HG02973 (cell line): ENCODE data around the gene HSPB9.
A peak's percentile ranks its signal among the peaks of the same experiment; 100 is the strongest.

ENCODE experiments used
- ATAC-seq: cut with Tn5 transposase; IDR thresholded peaks from one replicate; pipeline ENCODE4 v1.9.1; 2021; ENCODE audit warnings: moderate library complexity; ENCODE audit not compliant: unreplicated experiment

HSPB9 gene

DNA sequence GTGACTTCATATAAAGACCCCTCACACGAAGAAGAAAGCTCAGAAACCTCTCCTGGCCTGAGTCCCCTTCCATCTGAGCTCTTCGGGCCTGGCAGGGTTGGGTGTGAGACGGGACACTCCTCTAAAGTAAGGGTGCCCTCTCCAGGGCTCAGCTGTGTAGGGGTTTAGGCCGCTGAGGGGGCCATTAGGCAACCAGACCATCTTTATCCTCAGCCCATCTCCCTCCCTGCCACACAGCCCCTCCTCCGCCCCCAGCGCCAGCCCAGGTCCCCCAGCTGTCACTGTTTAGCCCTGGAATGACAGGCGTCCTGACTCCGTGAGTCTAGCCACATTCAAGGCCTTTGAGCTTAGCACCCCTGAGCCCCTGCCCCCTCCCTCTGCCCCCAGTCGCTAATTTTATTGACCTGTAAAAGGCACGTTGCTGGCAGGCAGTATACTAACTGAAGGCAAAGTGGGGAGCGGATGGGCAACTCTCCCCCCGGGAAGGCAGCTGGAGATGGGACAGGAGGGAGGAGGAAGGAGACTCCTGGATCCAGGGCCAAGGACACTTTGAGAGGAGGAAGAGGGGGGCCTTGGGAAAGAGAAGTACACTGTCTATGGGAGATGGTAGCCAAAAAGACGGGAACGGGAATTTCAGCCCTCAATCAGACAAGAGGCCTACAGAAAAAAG lies 23.7 kb upstream of the HSPB9 start:
- no peak for ATAC-seq

DNA sequence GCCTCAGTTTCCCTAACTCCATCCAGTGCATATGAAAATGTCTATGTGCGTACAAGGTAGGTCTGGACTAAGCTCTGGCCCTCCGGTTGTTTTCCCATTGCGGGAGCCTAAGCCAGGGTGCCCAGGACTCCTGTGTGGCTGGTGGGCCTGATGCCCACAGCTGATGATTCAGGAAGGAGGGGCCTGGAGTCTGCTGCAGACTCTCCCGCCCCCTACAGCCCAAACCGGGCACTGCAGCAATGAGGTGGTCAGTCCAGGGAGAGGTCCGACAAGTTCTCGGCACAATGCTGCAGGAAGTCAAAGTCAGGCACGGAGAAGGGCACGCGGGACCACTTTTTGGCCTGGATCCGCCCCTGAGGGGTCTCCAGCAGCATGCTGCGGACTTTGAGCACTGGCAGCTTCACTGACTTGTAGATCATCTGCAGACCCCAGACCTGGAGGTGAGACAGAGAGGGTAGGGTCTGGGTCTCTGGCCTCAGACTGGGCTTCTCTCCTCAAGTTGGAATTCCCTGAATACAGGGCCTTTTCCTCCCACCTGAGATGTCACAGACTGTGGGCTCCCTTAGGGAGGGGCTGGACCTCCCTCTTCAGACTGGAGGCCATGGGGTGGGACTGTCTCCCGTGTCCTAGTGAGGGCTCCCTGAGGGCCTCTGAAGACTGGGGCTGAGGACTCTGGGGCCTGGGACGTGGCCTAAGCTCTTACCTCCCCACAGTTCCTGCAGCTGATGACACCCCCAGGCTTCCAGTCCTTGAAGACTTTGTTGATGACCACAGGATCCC lies 20.9 kb upstream of the HSPB9 start:
- ATAC-seq = no peak

DNA sequence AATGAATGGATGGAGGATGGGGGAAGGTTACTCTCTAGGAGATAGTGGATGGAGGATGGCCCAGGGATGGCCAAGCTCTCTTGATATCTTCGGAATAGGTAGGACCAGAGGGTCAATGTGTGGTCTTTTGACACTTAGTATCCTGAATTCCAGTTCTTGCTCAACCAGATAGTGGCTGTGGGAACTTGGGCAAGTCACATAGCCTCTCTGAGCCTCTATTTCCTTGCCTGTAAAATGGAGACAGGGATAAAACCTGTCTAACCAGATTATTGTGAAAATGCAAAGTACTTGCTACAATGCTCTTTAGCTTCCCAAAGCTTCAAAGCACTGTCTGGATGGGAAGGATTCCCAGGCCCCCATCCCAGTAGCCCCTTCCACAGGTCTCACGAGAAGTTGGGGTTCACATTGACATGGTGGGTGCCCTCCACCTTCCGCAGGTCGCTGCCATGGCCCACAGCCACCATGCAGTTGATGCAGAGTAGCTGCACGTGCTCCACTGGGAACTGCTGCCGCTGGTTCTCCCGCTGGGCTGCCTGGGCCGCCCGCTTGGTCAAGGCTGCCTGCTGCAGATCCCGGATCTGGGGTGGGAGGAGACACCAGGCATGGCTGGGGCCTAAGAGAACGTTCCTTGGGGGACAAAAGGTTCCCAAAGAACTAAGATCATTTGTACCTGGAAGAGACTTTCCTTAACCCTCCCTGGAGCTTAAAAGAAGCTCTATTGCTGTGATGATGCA lies 19.2 kb upstream of the HSPB9 start:
- no peak for ATAC-seq

DNA sequence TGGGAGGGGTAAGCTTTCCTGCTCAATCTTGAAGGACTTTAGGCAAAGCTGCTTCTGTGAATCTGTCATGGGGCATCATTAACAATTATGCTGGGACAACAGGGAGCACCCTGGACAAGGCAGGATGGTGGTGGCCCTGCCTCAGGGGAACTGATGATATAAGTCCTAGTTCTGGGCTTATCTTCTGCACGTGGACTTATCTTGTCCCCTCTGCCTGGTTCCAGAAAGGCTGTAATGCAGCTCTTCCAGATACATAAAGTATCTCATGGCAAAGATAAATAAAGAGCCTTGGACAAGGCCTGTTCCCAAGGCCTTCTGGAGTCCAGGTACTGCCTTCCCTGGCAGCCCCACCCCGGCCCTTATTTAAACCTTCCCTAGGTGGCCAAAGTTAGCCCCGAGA lies 18.3 kb upstream of the HSPB9 start:
- ATAC-seq = no peak

DNA sequence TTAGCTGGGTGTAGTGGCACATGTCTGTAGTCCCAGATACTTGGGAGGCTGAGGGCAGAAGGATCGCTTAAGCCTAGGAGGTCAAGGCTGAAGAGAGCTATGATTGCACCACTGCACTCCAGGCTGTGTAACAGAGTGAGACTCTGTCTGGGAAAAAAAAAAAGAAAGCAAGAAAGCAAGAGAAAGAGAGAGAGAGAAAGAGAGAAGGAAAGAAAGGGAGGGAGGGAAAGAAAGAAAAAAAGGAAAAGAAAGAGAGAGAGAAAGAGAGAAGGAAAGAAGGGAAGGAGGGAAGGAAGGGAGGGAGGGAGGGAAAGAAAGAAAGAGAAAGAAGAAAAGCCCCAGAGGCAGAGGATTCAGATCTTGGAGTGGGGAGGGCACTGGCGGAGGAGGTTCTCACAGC lies 16.6 kb upstream of the HSPB9 start:
- ATAC-seq = no peak

DNA sequence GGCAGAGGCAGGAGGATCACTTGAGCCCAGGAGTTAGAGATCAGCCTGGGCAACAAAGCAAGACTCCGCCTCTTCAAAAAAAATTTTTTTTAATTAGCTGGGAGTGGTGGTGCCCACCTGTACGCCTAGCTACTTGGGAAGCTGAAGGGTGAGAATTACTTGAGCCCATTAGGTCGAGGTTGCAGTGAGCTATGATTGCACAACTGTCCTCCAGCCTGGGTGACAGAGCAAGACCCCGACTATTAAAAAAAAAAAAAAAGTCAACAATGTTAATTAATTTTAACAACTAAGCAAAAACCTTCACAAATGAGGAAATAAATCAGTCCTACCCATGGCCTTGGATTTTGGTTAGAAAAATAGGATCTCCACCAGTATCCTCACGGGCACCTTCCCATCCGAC lies 15.5 kb upstream of the HSPB9 start:
- ATAC-seq = no peak

DNA sequence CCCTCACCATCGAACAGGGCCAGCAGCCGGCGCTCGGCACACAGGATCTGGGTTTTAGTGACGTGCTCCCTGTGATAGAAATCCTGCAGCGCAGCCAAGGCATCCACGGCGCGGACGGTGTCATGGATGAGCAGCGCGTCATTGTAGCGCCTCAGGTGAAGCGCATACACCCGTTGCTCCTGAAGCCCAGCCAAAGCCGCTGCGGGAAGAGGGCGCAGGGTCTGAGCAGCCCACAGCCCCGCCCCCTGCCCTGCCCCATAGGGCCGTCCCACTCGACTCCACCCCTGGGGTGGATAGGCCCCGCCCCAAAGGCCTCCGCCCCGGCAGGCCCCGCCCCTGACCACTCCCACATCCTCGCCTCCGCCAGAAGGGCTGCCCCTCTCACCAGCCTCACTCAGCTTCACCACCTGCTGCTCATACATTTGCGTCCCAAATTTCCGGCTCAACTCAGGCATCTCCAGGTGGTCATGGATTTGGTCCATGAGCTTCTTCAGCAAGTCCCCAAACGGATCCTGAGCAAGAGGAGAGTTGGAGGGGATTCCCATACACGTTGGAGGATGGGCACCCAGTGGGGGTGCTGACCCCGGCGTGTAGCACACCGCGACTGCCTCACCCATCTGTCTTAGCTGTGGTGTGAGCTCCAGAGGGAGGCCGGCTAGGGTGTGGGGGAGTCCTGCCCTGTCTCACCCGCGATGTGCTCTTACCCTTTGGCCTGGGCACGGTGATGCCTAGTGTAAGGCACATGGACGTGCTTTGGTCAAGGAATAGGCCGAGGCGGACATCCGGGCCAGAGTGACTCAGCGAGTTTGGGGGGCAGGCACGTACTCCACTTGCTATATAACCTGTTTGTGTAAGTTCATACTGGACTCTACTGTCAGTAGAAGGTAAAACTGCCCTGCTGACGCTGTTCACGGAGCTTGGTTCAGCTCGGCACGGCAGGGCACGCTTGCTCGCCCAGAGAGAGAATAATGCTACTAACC lies 14.7 kb upstream of the HSPB9 start:
- ATAC-seq = peak; percentile 52

DNA sequence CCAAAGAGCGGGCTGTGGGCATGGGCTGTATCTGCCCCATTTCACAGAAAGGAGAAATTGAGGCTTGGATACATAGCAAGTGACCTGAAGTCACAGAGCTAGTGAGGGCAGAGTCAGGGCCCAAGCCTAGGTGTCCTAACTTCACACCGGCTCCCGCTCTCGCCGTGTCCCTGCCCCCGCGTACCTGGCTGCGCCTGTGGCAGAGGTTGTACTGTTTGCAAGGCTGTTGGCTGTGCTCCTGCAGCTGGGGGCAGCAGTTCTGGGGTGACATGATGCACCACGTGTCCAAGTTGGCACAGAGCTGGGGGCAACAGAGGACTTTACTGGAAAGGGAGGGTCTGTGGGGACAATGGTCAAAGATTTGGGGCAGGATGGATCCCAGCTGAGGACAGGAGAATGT lies 13.5 kb upstream of the HSPB9 start:
- ATAC-seq = no peak

DNA sequence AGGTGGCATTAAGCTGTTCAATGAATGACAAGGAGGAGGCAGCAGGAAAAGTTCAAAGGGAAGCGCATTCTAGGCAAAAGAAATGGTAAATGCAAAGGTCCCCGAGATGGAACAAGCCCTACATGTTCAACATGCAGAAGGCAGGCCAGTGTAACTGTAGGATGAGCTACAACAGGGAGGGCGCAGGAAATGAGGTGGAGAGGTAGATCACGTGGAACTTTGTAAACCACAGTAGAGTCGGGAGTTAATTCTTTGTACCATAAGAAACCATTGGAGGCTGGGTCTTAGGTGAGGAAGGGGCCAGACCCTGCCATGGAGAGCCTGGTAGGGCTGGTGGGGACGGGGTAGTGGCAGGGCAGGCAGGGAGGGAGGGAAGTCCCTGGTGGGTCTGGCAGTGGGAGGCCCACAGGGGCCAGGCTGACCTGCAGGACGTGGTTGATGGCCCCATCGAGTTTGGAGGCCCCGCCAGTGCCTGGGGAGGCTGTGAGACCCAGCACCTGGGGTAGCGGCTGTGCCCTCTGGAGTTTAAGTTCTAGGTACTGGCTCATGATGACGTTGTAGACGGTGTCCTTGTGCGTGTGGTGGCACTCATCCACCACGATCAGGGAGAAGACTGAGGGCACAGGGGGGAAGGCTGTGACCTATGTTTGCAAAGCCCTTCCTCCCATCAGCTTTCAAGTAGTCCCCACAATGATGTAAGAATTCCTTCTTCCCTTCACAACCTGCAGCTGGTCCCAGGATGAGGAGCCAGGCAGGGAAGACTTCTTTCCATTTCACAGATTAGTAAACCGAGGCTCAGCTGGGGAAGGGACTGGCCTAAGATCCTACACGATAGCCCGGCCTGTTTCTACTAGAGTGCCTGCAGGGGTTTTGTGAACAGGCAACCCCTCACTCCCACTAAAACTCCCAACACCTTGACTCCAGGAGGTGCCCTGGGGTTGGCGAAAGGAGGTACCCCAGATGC lies 12.0 kb upstream of the HSPB9 start:
- ATAC-seq = no peak

DNA sequence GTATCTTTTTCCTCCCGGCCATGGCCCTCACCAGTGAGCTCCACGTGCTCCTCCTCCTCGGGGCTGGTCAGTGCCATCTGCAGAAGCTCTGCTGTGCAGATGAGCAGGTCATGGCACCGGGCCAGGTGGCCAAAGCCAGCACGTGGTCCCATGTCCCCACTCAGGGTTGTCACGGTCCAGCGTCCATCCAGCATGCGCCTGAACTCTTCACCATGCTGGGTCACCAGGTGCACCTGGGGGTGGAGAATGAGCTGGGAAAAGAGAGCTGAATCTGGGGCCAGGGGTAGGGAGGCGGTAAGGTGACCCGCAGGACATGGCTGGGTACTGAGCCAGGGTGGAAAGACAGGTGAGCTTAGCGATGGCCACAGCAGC lies 11.4 kb upstream of the HSPB9 start:
- no peak for ATAC-seq

DNA sequence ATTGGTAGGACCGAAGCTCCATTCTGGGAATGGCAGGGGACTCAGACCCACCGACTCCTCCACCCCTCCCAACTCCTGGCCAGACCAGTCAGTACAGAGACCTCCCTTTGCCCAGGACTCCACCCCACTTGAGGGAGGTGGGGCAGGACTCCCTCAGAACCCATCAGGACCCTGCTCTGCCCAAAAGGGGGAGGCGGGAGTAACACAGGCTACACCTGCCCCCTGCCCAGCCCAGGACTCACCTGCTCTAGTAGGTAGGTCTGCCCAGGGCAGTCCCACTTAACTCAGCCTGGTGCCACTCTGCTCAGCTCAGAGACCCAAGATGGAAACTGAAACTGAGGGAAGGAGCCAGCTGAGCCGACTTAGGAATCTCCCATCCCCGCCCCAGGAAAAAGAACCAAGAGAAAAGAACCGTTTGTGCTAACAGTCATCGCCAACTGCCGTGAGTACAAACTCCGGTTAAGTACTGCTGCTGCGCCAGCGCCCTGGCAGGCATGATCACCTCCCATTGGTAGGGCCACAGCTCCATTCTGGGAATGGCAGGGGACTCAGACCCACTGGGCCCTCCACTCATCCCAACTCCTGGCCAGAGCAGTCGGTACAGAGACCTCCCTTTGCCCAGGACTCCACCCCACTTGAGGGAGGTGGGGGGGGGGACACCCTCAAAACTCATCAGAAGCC lies 10.6 kb upstream of the HSPB9 start:
- ATAC-seq = peak; percentile 3

DNA sequence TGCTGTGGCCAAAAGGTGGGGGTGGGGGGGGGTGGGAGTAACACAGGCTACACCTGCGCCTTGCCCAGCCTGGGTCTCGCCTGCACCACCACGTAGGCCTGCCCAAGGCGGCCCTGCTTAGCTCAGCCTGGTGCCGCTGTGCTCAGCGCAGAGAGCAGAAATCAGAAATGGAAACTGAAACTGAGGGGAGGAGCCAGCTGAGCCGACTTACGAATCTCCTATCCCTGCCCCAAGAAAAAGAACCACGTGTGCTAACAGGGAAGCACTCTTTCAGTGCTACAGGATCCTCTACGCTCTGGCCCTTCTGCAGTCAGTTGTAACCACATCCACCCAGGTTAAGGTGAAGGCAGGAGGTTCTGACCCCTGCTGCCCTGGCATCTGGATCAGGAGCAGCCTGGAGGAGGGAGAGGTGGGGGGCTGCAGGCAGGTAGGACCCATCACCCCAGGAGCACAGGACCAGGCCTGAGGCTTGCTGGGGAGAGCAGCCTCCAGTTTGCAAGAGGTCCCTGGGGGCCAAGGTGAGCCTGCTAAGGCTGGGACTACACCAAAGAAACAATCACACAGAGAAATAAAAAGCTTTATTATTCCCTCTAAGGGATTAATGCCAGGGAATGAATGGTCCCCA lies 9.9 kb upstream of the HSPB9 start, which contains the start of gene DHX58:
Gene DHX58, minus strand, starts transcription at position 163 of the 625 bp plus-strand sequence. CDS start 822 bp downstream, outside the sequence.
- ATAC-seq = peak; percentile 43

DNA sequence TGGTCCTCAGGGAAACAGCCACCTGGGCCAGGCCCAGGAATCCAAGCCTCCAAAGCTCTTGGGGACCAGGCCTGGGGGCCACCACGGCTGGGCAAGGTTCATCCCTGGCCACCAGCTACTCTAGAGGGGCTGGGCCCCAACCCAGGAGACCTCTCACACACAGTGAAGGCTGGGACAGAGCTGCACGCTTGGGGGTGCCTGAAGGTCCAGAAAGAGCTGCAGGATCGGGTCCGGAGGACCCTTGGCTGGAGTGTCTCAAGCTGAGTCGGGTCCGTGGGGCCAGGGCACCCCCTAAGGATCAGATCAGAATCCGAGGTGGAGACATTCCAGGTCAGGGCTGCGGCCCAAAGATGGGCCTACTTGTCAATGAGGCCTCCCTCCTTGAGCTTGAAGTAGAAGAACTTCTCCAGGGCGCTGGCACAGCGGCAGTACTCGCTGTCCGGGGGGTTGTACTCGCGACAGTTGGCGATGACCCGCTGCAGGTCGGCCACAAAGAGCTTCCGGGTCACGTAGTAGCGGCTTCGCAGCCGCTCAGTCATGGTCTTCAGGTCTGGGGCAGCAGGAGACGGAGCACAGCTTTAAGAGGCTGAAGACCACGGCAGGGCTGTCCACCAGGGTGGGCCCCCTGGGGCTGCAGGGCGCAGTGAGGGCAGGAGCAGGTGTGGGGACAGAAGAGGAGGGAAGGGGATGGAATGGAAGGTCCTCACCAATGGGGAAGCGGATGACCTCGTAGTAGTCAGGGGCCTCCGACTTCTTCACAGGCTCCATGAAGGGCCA lies 9.1 kb upstream of the HSPB9 start:
- no peak for ATAC-seq

DNA sequence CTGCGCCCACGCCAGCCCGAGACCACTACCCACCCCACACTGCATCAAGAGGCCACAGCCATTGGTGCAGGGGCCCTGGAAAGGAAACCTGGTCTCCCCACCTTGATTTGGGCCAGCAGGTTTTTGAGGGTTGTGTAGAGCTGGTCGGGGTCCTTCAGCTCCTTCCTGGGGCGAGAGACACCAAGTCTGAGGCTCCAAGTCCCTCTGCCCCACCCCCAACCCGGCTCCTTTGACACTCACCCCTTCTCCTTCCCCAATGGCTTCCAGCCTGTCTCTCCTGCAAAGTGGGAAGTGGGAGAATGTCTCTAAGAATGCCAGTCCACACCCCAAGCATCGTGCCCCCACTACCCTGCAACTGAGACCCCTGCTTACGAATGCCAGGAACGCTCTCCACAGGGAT lies 8.5 kb upstream of the HSPB9 start:
- ATAC-seq = no peak

DNA sequence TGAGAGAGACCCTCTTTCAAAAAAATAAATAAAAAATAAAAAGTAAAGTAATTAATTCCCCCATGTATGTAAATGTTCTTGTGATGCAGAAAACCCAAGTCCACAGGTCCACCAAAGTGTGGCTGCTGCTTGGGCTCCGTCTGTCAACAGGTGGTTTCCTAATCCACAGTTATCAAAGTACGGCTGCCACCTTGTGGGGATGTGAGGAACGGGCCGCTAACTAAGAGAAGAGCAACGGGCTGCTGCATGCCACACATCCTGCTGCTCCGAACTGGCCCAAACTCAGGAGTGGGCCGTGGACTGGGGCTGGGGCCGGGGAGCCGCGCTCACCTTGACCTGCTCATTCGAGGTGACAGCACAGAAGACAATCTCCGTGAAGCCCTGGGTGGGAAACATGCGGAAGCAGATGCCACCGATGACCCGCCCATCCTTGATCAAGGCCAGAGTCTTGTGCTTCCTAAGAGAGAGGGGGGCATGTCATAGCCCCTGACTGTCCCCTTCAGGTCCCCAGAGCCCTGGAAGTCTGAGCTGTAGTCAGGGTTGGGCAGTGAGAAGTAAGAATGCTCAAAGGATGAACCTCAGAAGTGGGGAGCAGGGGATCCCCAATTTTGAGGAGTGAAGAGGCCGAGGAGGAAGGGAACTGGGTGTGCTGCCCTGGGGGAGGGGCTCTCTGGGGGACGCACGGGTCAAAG lies 5.8 kb upstream of the HSPB9 start:
- ATAC-seq = peak; percentile 34

DNA sequence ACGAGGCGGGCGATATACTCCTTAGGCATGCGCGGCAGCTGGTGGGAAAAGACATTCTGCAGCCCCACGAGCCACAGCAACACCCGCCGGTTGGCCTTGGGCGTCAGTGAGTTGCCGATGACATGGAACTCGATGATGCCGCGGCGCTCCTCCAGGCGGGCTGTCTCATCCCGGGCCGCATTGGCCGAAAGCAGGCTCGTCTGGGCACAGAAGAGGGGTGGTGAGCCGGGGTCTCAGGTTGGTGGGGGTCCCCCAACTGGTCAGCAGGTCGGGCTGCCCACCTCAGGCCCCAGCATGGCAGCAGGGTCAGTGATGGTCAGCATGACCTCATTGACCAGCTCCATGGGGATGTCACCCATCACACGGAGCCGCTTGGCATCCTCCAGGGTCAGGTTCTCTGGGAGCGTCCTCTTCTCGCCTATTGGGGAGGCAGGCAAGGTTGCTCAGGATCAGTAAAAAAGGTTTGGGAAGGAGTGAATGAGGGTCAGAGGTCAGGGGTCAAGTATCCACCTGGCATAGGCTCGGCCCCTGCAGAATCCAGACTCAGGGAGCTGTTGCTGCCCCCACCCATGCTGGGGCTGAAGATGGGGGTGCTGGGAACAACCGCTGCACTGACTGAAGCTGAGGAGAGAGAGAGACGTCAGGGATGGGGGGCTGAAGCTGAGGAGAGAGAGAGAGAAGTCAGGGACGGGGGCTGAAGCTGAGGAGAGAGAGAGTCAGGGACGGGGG lies 5.0 kb upstream of the HSPB9 start:
- ATAC-seq = no peak

DNA sequence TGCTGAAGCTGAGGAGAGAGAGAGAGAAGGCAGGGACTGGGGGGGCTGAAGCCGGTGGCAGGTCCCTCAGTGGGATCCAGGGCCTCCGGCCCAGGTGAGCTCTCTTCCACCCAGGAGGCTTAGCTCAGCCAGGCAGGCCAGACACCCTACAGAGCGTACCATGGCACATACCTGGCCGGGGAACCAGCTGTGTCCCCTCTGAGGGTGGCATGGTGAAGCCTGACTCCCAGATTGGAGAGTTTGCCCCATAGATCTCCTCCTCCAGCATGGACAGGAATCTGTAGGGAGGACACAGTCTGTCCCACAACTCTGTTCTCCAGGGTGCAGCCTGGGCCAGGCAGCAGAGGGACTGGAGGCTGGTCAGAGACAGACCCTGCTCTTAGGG lies 4.5 kb upstream of the HSPB9 start:
- ATAC-seq = no peak
